Heart left ventricle (tissue), 16 donors: ENCODE results near the gene RLIM. TPM values are rescaled to one million over a fixed set of nuclear protein-coding genes. Genes with fewer than 3 reads are reported as not detected.

Source experiments
- ATAC-seq, 4 donors: fragments of 200-7000 bp; cut with Tn5 transposase; one replicate each; pipeline ENCODE4 v1.9.1; 2020 to 2022; ENCODE audit warnings: moderate library complexity in 4 of 4, mild to moderate bottlenecking in 3 of 4, moderate number of reproducible peaks in 1 of 4
- DNase-seq, 5 donors: peaks; one replicate each; pipeline ENCODE4 v3.0.0-alpha.2; 2020
- H3K27ac ChIP-seq, 12 donors: fragments of 200-600 bp; sonication (generic) in 4 of 12; one replicate each; pipeline versions ENCODE4 v1.5.0 to v1.8.0; 2016 to 2022; ENCODE audit warnings: mild to moderate bottlenecking in 2 of 12
- H3K27me3 ChIP-seq, 9 donors: fragments of 200-600 bp; sonication (generic) in 2 of 9; one replicate each; pipeline versions ENCODE4 v1.5.1 to v1.8.0; 2016 to 2022; ENCODE audit warnings: mild to moderate bottlenecking in 3 of 9
- H3K36me3 ChIP-seq, 9 donors: fragments of 200-600 bp; sonication (generic) in 2 of 9; one replicate each; pipeline versions ENCODE4 v1.5.0 to v1.8.0; 2018 to 2022; ENCODE audit warnings: mild to moderate bottlenecking in 2 of 9
- H3K4me1 ChIP-seq, 12 donors: fragments of 200-600 bp; sonication (generic) in 4 of 12; one replicate each; pipeline versions ENCODE4 v1.5.0 to v1.8.0; 2016 to 2022; ENCODE audit warnings: mild to moderate bottlenecking in 3 of 12
- H3K4me3 ChIP-seq, 12 donors: fragments of 200-600 bp; sonication (generic) in 4 of 12; one replicate each; pipeline versions ENCODE4 v1.5.0 to v1.8.0; 2017 to 2022; ENCODE audit warnings: mild to moderate bottlenecking in 9 of 12, moderate library complexity in 4 of 12
- H3K9me3 ChIP-seq, 12 donors: fragments of 200-600 bp; sonication (generic) in 4 of 12; one replicate each; pipeline versions ENCODE4 v1.5.0 to v1.8.0; 2016 to 2022; ENCODE audit warnings: mild to moderate bottlenecking in 1 of 12
- POLR2A ChIP-seq, 2 donors: fragments of 450-650 bp; IDR thresholded peaks; one replicate each; pipeline ENCODE4 v1.6.1; 2017; ENCODE audit warnings: antibody characterized with exemption in 2 of 2, mild to moderate bottlenecking in 2 of 2, moderate library complexity in 2 of 2
- WGBS, 4 donors: extraction: QIAGEN DNeasy Blood & Tissue Kit in 2 of 4; methylation state at CpG; one replicate each; pipeline versions ENCODE4 v1.1.5 to v1.1.7; 2013 to 2018; 5-methylcytosine and 5-hydroxymethylcytosine counted together
- intact Hi-C, 10 donors: fragments of 100-400 bp; cut with DNase I; formaldehyde crosslinking; loops; one replicate each; pipeline versions ENCODE4 v1.11.1 to v1.14.2; 2022
- polyA plus RNA-seq, 2 donors: library from polyadenylated mRNA; stranded (reverse); fragments of 200-250 nt; gene quantifications; one replicate each; pipeline ENCODE4 v1.2.3, GENCODE V29; 2013
- total RNA-seq, 9 donors: library from RNA; depleted of rRNA in 2 of 9; stranded (reverse); fragments of >200 nt in 2 of 9; fragmentation: NEBNext Ultra II Directional in 3 of 9; extraction: Animal tissue kit (Norgen Biotek cat#: 25700) in 3 of 9; gene quantifications; one replicate each; pipeline versions ENCODE4 v1.1.0 to v1.2.4, GENCODE V29; 2016 to 2023
- TF ChIP-seq, protein P1 (sequence below), 12 donors: fragments of 200-600 bp; sonication (generic) in 4 of 12; IDR thresholded peaks; one replicate each; pipeline versions ENCODE4 v1.5.0 to v1.8.0; 2018 to 2022; ENCODE audit warnings: antibody characterized with exemption in 12 of 12, mild to moderate bottlenecking in 5 of 12
- donor health status: ischemic (EF 13 %, LVEDD 7.1; RV severe dilation, severe dysfunction).
- donor health status: healthy with polysubstance abuse.
- donor health status: DM: no; HTN: yes; CAD: no.
- donor health status: DM: no; HTN: no; CAD: no.
- donor health status: ischemic (EF 25% LVEDD 6.9; RV normal size, moderate dysfunction).
- donor health status: ischemic (EF 25% LVEDD 5.7; RV mildly dilated, moderate dysfunction).
- donor health status: healthy.
- donor health status: DM: yes; HTN: yes; CAD: no.
- donor health status: ischemic (EF 35%, LVEDD 5.7; RV mildly dilated, moderate dysfunction).
- donor health status: nonischemic (EF 11% LVEDD 7.7; RV severe dilation, severe dysfunction).
- donor health status: DM: yes; HTN: yes; CAD: no.
- donor health status: PGD.
- donor health status: ischemic (EF 29% LVEDD 5.4; RV normal size, mild dysfunction).
- donor health status: nonischemic (EF 23%, LVEDD 6.1; RV moderate dilation, normal function).

Gene RLIM
- total and polyA plus RNA-seq, 11 donors = 5.2 to 37.0 (median 24.6) TPM

DNA sequence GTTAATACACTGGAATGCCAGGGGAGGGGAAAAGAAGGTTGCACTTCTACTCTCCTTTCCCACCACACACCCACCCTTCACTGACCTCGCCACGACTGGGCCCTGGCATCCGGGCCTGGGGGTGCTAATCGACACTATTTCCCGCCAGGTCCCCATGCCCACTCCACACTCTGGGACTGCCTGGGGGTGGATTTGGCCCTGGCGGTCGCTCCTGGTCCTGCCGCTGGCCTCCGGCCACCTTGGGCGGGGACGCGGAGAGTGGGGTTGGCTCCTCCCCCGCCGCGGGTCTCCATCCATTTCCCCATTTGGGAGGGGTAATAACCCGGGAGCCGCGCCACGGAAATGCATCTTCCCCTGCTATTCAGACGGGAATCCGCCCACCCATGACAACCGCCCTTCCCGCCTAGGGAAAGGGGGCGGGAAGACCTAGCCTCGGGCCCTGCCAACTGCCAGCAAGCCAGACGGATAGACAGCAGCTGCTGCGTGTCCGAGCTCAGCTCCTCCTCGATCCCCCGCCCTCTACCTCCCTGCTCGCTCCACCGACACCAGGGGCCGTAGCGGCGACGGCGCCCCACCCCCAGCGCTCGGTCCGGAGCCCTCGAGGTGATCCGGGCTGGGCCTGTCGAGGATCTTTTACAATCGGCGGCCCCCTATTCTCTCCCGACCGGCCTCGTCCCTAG is 78.1 kb downstream of the RLIM start:
- Histone ChIP-seq H3K4me1 (peaks cover 0 to 14% (median 1%) of the 10 kb centered on the region in 12 donors), H3K9me3 (no peaks in the 10 kb centered on the region), H3K36me3 (peaks cover 0 to 4% (median 0%) of the 10 kb centered on the region in 9 donors), H3K4me3 (peak overlapping the region; percentile 15 to 72 (median 54)), H3K27me3 (peaks cover 0 to 9% (median 0%) of the 10 kb centered on the region in 9 donors), H3K27ac (peak overlapping the region; percentile 76 to 96 (median 88))
- TF ChIP-seq POLR2A (IDR thresholded peaks at IDR 0.05) = peak in 1 of 2 donors; percentile 41
- TF ChIP-seq, protein P1, sequence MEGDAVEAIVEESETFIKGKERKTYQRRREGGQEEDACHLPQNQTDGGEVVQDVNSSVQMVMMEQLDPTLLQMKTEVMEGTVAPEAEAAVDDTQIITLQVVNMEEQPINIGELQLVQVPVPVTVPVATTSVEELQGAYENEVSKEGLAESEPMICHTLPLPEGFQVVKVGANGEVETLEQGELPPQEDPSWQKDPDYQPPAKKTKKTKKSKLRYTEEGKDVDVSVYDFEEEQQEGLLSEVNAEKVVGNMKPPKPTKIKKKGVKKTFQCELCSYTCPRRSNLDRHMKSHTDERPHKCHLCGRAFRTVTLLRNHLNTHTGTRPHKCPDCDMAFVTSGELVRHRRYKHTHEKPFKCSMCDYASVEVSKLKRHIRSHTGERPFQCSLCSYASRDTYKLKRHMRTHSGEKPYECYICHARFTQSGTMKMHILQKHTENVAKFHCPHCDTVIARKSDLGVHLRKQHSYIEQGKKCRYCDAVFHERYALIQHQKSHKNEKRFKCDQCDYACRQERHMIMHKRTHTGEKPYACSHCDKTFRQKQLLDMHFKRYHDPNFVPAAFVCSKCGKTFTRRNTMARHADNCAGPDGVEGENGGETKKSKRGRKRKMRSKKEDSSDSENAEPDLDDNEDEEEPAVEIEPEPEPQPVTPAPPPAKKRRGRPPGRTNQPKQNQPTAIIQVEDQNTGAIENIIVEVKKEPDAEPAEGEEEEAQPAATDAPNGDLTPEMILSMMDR (IDR thresholded peaks at IDR 0.05) = peak; percentile 1 to 53 (median 30)
- intact Hi-C loops = loop anchor here in 6 of 10 donors (1.0 to 10.0 kb wide), 7 partner anchors 111 to 244 kb away; partner anchors contain the start of gene SLC16A2 (in 5 of the 6)
- WGBS, 4 donors = 1 to 42% (median 20%) methylated on average over 23 to 48 of the region's 48 CpGs
- peak; percentile 87 to 93 (median 91) for DNase-seq
- peak; percentile 73 to 93 (median 90) for ATAC-seq

DNA sequence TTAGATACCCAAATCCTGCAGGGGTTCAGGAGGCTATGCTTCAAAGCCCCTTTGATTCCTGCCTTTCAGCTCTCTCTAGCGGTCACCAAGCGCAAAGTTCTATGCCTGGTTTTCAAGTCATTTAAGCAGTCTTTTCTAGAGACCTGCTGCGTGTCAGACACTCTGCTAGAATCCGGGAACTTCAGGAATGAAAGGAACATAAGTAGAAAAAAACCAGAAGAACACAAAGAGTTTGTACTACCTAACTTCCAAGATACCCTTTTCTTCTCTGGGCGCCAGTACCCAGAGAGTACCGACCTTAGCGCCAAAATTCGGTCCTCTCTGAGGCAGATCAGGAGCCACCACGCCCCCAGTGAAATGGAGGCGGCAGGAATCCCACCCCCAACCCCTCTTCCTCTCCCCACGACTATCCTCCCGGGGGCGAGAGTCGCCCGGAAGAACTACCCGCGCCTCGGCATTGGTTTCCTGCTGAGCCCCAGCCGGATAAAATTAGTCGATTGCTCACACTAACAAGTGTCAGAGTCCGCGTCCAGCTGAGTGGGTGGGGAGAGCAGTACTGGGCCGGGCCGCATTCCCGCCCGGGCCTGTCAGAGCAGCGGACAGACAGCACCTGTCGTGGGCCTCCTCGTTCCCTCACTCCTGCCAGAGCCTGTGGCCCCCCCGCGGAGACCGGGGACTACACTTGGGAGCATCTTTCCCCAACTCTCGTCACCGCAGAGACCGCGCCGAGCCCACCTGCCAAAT is 78.8 kb downstream of the RLIM start:
- no peaks in the 10 kb centered on the region for H3K9me3 ChIP-seq
- intact Hi-C loops = loop anchor here in 6 of 10 donors (1.0 to 10.0 kb wide), 8 partner anchors 111 to 243 kb away; partner anchors contain the start of gene SLC16A2 (in 5 of the 6)
- peak overlapping the region; percentile 76 to 96 (median 88) for H3K27ac ChIP-seq
- TF ChIP-seq POLR2A (IDR thresholded peaks at IDR 0.05) = no peak
- TF ChIP-seq, protein P1 (IDR thresholded peaks at IDR 0.05) = peak in 10 of 12 donors; percentile 17 to 52 (median 36)
- DNase-seq (peak; percentile 75 to 87 (median 86)), ATAC-seq (peak; percentile 84 to 90 (median 86))
- H3K36me3 ChIP-seq = peaks cover 0 to 4% (median 0%) of the 10 kb centered on the region in 9 donors
- peak overlapping the region; percentile 15 to 72 (median 54) for H3K4me3 ChIP-seq
- peaks cover 0 to 14% (median 1%) of the 10 kb centered on the region in 12 donors for H3K4me1 ChIP-seq
- 1 to 26% (median 12%) methylated on average over 29 to 37 of the region's 37 CpGs for WGBS, 4 donors
- peaks cover 0 to 7% (median 0%) of the 10 kb centered on the region in 9 donors for H3K27me3 ChIP-seq

Other genes with a start within 250 kb of the RLIM start
- gene SLC16A2, start 193.1 kb downstream of the RLIM start, total RNA-seq = 10 to 100 TPM in 2 of 9 donors, 1 to 10 TPM in 7; 4.7 to 12.1 (median 7.2) TPM
- 1 to 10 TPM; 2.2 to 7.7 TPM for gene SLC16A2, start 193.1 kb downstream of the RLIM start, polyA plus RNA-seq